IMR-90 (cell line): ENCODE results near the gene IMPG1.

Experiments used
- CEBPB ChIP-seq: IDR thresholded peaks from 2 replicates; pipeline ENCODE4 v1.6.1; 2012; ENCODE audit warnings: low read depth, low read length, improper control_type of control experiment
- CTCF ChIP-seq: conservative IDR thresholded peaks from 2 replicates; pipeline ENCODE4 v1.5.1; 2012; ENCODE audit warnings: mild to moderate bottlenecking, low read depth, low read length, improper control_type of control experiment
- POLR2A ChIP-seq: IDR thresholded peaks from 2 replicates; pipeline ENCODE4 v1.6.1; 2012; ENCODE audit warnings: mild to moderate bottlenecking, low read depth, low read length
- RAD21 ChIP-seq: IDR thresholded peaks from 2 replicates; pipeline ENCODE4 v1.6.1; 2012; ENCODE audit warnings: low read length, improper control_type of control experiment
- RFX5 ChIP-seq: IDR thresholded peaks from 2 replicates; pipeline ENCODE4 v1.8.0; 2012; ENCODE audit warnings: low read depth, mild to moderate bottlenecking, low read length, moderate library complexity

GRCh38 chr6:75931011-75931680 is 141.3 kb downstream of the IMPG1 start:
- TF ChIP-seq CTCF (no peak), CEBPB (no peak), POLR2A (no peak), RFX5 (no peak), RAD21 (no peak)
